CD4-positive, alpha-beta T cell treated with Interleukin-6 at 100 ng/mL for 8 hours (primary cell): ENCODE measurements around the gene CA12.
"Not testable (repeated sequence)": the region's sequence is repeated elsewhere in the genome, so short reads cannot be mapped to it uniquely, and the experiment has no call there.

Source experiments
- DNase-seq: peaks from one replicate; pipeline ENCODE4 v3.0.0-alpha.2; 2020; ENCODE audit warnings: mixed read lengths, low spot score

The CA12 gene

DNA sequence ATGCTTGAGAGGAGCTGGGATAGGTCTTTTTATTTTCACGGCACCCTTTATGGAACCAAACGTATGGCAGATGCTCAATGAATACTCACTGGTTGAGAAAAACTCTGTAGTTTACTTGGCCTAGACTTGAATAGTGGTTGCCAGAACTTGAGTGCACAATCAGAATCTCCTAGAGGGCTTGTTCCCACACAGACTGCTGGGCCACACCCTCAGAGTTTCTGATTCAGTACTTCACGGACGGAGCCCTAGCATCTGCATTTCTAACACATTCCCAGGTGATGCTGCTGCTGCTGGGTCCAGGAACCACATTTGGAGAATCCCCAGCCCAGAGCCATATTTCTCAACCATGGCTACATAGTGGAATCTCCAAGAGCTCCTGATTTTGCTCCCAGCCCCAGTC is 24.6 kb downstream of the CA12 start:
- DNase-seq = no peak

DNA sequence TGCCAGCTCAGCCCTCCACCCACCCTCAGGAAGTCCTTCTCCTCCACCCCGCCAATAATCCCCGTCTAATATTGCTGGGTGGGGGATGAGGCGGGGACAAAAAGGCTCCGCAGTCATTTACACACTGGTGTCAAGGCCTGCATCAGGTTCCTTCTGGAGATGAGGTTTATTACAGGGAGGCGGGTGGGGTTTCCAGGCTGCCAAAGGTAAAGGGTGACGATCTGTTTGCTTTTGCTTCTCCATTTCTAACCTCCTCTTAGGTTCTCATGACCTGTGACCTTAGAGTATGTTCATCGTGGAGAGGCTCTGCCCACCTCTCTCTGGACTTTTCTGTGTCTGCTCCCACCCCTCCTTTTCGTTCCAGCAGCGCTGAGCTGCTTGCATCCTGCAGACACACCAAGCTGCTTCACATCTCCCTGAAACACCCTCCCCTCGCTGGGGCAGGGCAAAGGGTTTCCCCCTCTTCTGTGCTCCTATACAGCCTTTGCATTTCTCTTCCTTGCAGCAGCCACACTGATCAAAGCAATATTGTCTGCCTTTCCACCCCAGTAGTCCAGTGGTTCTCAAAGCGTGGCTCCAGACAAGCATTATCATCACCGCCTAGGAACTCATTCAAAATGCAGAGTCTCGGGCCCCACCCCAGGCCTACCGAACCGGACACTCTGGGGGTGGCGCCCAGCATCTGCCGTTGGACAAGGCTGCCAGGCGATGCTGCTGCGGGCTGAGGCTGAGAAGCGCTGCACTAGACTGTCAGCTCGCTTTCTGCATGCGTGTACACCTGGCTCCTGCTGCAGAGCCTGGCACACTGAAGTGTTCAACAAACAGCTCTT is 26.6 kb downstream of the CA12 start:
- DNase-seq = no peak

DNA sequence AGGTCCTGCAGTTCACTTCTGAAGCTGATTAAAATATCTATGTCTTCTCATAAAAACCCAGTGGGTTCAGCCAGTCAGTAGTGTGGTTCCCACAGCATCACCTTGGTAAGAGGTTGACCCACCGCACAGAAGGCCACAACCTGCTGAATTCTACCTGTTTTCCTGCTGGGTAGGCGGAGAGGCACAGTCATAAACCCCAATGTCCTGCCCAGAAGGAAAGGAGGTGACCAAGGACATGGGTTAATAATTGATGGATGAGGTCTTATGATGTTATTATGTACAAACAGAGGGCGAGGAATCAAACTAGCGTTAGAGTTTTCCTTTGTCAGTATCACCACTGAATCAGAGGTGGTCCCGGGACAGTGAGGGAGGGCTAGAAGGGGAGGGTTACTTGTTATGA is 27.8 kb downstream of the CA12 start:
- no peak for DNase-seq

DNA sequence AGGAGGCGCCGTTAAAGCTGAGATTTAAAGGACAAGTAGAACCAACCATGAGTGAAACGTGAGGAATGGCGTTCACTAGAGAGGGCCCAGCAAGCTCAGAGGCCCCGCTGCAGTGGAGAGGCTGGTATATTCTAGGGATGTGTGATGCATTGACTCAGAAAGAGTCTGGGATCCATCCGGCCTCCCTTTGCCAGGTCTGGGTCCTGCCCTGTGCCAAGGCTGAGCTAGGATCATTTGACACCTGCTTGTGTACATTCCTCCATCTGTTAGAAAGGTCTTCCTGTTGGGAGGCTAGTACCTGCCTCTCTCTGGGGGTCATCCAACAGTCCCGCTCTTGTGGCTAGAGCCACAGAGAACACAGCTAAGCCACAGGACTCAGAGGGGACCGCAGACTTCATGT is 28.4 kb downstream of the CA12 start:
- no peak for DNase-seq

DNA sequence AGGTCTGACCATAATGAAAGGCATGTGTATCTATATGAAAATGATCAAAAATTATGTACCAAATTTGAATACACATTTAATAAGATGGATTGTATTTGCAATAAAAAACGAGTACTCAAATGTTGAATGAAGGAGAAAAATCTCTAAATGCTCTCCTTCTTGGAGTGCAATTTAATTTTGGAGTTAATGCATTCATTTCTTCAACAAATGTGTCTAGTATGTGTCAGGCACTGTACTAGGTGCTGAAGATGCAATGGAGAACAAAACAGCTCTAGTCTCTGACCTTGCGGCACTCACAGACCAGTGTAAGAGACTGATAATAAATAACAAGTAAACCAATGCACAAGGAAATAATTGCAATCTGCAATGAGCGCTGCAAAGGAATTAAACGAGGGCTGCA is 28.8 kb downstream of the CA12 start:
- DNase-seq = no peak

DNA sequence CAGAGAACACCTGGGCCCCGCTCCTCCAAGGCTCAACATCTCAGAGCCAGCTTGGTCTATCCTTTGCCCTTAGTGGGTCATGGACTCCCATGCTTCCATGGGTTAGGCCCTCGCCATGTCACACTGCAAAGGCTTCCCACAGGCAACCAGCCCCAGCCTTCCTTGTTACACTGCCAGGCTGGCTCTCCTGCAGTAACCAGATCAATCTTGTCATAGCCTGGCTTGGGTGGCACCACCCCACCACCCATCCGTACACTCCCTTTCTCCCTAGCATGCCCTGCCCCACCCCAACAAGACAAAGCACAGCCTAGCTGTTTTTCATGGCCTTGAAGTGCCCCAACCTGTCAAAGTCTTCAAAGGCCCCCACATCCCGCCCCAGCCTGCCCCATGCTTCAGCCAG is 30.5 kb downstream of the CA12 start:
- DNase-seq = no peak

DNA sequence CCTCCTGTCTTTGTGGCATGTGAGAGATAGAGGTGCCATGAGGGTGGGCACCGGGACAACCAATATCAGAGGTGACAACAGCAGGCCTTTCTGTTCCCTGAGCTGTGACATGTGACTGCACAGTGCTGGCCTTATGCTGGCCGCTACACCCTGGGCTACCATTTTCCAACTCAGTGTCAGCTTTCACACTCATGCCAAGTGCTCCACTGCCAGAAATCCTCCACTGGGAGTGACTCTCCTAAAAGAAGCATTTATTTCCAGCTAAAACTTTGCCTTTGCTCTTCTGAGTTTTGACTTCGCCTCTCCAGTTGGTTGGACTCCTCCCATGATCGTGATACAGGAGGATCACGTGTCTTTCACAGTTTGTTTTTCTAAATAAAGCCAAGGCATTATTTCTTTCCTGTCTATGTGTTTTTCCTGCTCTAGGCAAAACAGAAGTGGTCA is 31.4 kb downstream of the CA12 start:
- no peak for DNase-seq

DNA sequence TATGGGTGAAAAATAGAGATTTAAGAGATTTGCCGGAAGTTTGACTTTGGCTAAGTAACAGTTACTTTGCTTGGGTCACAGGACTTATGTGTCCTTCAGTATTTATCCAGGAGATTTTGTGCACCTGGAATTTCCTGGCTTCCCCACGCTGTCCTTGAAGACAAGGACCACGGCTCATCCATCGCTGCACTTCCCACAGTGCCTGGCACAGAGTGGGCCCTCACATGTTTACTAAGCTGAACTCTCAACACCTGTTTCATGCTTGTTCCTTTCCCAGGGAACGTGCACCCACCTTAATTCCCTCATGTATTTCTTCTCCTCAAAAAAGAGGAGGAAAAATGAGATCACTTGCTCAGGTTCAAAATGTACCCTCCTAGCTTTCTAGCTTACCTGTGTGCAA is 32.0 kb downstream of the CA12 start:
- no peak for DNase-seq

DNA sequence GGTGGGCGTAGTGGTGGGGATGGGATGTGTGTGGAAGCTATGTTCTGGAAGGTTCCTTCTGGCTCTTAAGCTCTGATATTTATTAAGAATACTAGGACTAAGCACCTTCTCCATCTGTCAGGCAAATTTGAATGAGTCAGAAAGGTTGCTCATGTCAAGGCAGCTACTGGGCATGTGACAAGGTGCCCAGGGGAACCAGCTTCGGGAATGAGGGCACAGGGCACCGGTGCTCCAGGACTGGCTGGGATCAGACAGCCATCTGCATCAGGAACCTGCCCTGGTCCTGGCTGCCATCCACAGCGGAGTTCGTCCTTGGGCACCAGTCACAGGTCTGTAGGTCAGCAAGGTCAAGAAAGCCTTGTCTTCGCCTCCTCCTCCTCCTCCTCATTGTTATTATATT is 32.5 kb downstream of the CA12 start:
- no peak for DNase-seq

DNA sequence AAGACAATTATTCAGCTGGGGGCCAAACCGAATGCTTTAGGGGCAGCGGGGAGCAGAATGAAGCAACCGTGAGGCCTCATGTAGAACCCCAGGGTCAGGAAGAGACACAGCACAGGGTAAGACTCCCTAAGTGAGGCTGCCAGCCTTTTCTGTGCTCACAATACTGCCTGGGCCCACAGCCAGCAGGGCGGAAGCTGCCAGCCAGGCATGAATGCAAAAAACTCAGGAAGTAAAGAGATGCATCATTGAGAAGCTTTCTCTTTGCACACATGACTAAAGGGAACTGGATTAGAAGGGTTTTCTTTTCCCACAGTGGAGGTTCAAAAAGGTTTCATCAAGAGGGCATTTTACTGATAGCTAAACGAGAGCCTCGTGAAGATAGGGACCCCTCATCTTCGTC is 33.3 kb downstream of the CA12 start:
- no peak for DNase-seq

DNA sequence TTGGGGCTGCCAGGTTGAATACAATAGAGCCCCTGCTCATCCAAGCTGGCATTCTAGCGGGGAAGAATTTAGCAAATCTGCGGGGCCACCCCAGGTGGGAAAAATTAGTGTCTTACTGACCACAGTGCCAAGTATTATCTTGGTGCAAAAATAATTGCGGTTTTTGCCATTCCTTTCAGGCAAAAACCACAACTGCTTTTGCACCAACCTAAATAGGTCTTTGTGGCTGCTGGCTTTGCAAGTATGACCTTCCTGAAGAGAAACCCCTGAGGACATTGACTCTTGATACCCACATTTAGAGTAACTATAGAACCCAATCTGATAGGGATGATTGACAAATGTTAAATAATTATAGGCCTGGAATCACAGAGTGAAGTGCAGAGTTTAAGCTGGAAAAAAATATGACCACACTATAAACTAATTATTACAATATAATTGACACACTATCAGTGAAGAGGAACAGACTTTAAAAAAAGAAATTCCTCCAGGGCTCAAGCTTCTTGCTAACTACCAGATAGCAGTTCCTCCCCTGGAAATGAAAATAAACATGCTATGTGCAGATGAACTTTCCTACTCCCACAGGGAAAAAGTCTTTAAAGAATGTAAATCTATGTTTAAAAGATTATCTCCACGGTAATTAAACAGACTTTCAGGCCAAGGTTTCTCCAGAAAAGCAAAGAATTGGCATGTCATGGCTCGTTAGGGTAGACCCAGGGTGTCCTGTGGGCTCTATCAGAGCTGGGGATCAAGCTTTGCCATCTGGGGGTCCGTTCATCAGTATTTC is 34.4 kb downstream of the CA12 start:
- DNase-seq = no peak

DNA sequence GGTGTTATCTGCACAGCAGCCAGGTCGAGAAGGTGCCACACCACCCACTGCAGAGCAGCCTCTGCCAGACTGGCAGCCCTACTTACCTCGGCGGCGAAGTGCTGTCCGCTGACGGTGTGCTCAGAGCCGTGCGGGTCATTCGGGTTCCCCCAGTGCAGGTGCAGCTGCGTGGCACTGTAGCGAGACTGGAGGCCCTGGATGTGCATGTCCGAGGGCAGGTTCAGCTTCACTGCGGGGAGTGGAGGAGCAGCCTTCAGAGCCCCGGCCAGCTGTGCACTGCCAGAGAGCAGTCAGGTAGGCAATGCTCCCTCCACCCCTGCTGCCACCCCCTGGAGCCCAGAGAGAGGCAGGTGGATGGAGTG is 36.3 kb downstream of the CA12 start:
- DNase-seq = no peak

DNA sequence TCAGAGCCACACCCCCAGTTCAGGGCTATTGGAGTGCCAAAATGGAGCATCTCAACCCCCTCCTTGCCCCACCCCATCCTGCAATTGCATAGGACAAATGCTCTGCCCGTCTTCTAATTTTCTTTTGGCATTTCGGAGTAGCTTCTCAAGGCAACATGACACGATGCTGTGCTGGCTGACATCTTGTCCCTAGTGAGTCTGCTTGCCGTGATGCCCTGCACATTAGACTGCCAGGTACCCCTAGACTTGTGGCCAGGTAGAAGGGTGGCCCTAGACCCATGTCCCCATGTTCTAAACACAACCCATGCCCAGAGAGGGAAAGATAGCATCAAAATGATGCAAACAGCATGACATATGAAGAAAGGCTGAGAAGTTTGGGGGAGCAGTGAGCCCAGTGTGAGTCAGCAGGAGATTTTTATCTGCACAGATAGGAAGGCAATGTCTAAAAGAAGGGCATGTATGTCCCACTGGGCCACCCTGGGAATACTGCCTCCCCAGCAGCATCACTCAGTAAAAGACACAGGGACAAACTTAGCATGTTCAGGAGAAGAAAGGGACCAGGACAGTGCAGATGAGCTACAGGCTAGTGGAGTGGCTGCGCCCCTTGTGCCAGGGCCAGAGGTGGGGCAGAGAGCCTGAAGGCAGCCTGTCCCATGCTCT is 36.8 kb downstream of the CA12 start:
- no peak for DNase-seq

DNA sequence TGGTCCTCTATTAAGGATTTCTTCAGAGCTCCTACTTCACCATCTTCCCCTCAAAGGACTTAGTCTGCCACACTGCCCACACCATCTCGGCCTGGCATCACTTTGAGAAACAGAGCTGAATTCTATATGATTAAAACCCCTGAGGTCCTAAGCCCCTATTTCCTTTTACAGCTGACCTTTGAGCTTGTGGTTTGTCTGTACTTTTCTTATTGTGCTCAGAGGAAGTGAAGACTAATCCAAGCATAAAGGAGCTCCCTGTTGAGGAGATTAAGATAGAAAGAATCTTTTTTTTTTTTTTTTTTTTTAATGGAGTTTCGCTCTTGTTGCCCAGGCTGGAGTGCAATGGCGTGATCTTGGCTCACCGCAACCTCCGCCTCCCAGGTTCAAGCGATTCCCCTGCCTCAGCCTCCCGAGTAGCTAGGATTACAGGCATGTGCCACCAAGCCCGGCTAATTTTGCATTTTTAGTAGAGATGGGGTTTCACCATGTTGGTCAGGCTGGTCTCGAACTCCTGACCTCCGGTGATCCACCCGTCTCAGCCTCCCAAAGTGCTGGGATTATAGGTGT is 38.6 kb downstream of the CA12 start:
- DNase-seq = not testable (repeated sequence)

DNA sequence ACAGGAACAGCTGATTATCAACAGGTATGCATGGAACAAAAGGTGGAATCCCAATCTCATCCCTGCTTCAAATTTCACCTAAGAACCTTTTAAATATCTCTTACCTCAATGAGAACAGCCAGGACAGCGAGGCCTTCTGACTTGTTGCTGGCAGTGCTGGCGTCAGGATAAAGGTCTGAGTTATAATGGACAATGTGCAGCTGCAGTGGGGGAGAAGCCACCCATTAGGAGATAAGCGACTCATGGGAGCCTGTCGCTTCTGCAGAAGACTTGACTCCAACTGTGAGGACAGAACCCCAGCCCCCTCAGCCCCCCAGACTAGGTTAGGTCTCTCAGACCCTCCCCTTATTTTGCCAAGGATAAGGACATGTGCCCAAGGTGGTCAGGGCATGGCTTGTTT is 39.7 kb downstream of the CA12 start:
- no peak for DNase-seq

DNA sequence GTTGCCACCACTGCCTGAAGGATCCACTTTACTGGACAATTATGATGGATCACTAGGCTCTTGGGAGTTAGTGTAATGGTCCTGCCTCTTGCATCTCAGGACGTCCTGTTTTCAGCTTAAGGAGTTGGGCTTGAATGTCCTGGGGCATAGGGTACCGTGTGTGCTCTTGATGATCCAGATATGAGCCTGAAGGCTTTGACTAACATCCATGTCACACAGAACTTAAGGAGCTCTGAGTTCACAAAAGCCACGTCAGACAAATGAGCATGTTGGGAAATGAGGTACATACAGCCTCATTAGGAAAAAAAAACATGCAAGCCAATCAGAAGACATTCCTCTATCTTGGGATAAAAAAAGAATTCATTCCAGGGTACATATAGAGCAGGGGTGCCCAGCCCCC is 40.8 kb downstream of the CA12 start:
- DNase-seq = no peak

DNA sequence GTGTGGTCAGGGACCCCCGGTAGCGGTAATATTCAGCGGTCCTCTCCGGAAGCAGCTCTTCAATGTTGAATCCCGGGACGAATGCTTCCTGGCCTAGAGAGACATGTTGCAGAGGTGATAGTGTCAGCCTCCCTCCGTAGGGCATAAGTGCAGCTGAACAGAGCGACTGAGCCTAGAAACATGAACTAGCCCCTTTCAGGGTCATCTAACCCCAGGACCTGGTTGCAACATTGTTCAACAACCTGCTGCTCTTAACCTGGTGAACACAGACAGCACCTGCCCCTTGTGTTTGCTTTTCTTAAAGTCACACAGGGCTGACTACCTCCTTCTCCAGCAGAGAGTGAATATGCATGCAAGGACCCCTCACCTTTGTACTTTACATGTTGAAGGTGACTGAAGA is 41.3 kb downstream of the CA12 start:
- DNase-seq = no peak

DNA sequence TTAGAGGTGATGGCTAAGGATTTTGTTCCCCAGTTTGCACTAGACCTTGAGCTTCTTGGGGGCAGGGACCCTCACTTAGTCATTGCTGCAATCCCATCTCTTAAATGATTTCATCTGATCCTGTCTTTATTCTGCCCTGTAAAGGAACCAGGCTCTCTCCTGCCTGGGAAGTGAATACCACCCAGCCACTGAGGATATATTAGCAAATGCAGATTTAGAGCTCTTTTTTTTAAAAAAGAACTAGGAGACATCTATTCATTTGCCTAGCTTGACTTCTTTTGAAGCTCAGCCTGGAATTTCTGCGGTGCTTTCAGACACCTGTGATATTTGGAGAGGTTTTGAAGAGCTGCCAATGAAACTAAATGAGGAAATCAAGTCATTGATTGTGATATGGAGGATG is 41.8 kb downstream of the CA12 start:
- DNase-seq = no peak

DNA sequence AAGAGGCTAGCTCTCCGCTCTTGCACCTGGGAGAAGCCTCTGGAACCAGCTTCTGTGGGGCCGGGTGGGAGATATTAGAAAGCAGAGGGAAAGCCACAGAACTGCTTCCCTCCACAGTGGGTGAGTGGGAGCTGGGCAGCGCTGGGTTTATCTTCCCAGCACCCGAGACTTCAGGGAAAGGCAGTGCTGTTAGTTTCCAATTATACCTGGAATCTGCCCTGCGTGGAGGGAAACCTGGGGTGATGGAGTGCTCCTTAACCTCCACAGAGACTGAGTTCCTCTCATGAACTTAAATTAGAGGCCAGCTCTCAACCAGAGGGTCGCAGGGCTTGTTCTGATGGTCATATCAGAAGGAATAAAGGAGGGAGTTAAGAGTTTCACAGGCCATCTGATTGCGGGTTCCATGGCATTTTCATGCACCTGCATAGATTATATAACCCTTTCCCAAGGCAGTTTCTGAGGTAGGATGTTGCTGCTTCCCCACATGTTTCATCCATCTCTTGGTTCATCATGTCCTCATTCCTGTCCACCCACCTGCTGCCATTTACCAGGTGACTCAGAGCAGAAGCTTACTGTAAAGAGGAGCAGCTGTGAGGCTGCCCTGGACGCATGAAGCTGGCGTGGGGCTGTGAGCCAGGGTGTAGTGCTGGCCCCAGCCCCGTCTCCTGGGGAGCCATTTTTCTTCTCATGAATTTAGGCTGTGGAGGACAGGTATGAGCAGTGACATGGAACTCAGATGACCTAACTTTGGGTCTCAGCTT is 42.5 kb downstream of the CA12 start:
- DNase-seq = no peak

DNA sequence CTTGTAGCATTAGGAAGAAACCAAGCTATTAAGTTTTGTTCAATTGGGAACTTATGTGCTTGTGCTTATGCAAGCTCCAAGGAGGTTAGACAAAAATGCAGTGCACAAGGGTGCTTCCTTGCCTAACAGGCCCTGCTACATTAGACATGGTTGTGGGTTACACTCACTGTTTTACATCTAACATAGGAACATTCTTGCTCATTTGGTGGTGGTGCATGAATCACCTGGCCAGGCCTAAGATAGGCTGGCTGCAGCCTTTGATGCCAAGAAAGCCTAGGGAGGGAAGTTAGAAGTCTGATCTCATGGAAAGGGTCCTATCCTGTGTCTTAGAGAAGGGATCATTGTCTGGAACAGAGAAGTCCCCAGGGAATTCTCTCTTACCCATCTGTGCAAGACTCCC is 43.5 kb downstream of the CA12 start:
- no peak for DNase-seq

DNA sequence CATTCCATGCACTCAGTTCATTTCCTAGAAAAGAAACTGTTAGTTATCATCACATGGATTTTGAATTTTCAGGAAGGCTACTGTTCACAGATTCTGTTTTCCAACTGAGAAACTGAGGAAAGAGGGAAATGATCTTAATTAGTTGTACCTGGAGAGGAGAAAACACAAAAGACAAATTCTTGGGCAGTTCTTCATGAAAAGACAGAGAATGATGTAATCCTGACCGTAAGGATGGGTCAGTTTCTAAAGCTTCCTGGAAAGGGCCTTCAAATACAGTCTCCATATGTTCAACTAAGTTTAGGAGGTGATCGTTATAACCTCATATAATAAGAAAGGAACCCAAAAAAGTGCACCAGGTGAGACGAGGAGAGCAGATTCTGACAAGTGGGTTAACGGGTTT is 44.6 kb downstream of the CA12 start:
- no peak for DNase-seq
